ENCODE data around the gene KREMEN1. TPM values are rescaled to one million over a fixed set of nuclear protein-coding genes. Genes with fewer than 3 reads are reported as not detected.
"Not testable (repeated sequence)": the region's sequence is repeated elsewhere in the genome, so short reads cannot be mapped to it uniquely, and the experiment has no call there.

Gene KREMEN1
- total and polyA plus RNA-seq, 5 donors from 2014 or later, result 0.10 TPM; not detected in 4

- DNase-seq, result no peak
- no peaks in the 10 kb centered on the region for H3K4me1 ChIP-seq (ENCODE audit: control insufficient read depth, insufficient read depth, low read length, poor library complexity, severe bottlenecking)
- Mint-ChIP-seq H3K27me3 (peaks cover 30% of the 10 kb centered on the region), H3K27ac (no peak overlapping the region), H3K4me3 (no peak overlapping the region), H3K4me1 (no peaks in the 10 kb centered on the region), H3K9me3 (peaks cover 0 to 3% (median 2%) of the 10 kb centered on the region in 7 donors), H3K36me3 (no peaks in the 10 kb centered on the region)
- no peaks in the 10 kb centered on the region for H3K27me3 ChIP-seq (ENCODE audit: control insufficient read depth, insufficient read depth, low read length)
- no peak for ATAC-seq (ENCODE audit: low read depth in 2 of 2)
- no peaks in the 10 kb centered on the region for H3K36me3 ChIP-seq (ENCODE audit: control insufficient read depth, insufficient read depth, low read length)
- H3K4me3 ChIP-seq (ENCODE audit: low read depth, low read length), result no peak overlapping the region
- H3K27ac ChIP-seq (ENCODE audit: insufficient read depth, low read length, poor library complexity, severe bottlenecking), result no peak overlapping the region
- no peaks in the 10 kb centered on the region for H3K9me3 ChIP-seq (ENCODE audit: control insufficient read depth in 2 of 2, low read length in 2 of 2)
Measured at GRCh38 chr22:29112681-29113080, 39.8 kb downstream of the KREMEN1 start.

DNA sequence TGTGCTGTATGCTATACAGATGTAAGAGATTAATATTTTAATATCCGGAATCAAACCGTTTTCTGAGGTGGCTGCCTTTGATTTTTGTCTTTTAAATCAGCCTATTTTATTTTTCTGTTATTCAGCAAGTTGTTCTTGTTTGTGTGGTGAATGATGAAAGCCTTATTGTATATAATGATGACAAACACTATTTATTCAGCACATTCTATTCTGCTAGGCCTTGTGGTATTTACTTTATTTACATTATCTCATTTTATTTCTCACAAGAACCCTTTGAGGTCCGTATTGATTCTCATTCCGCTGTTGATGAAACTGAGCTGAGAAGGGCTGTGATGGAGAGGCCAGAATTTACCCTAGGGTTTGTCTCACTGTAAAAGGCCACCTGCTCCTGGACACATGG, 40.5 kb downstream of the KREMEN1 start:
- Histone ChIP-seq H3K27ac (ENCODE audit: insufficient read depth, low read length, poor library complexity, severe bottlenecking) (no peak overlapping the region), H3K27me3 (ENCODE audit: control insufficient read depth, insufficient read depth, low read length) (peaks cover 3% of the 10 kb centered on the region), H3K4me3 (ENCODE audit: low read depth, low read length) (no peak overlapping the region), H3K9me3 (ENCODE audit: control insufficient read depth in 2 of 2, low read length in 2 of 2) (no peaks in the 10 kb centered on the region), H3K36me3 (ENCODE audit: control insufficient read depth, insufficient read depth, low read length) (no peaks in the 10 kb centered on the region), H3K4me1 (ENCODE audit: control insufficient read depth, insufficient read depth, low read length, poor library complexity, severe bottlenecking) (no peaks in the 10 kb centered on the region)
- peaks cover 0 to 6% (median 2%) of the 10 kb centered on the region in 7 donors for H3K9me3 Mint-ChIP-seq
- H3K4me1 Mint-ChIP-seq, result no peaks in the 10 kb centered on the region
- DNase-seq (no peak), ATAC-seq (ENCODE audit: low read depth in 2 of 2) (no peak)
- no peak overlapping the region for H3K4me3 Mint-ChIP-seq
- H3K27me3 Mint-ChIP-seq, result peaks cover 27% of the 10 kb centered on the region
- H3K27ac Mint-ChIP-seq, result no peak overlapping the region
- no peaks in the 10 kb centered on the region for H3K36me3 Mint-ChIP-seq

DNA sequence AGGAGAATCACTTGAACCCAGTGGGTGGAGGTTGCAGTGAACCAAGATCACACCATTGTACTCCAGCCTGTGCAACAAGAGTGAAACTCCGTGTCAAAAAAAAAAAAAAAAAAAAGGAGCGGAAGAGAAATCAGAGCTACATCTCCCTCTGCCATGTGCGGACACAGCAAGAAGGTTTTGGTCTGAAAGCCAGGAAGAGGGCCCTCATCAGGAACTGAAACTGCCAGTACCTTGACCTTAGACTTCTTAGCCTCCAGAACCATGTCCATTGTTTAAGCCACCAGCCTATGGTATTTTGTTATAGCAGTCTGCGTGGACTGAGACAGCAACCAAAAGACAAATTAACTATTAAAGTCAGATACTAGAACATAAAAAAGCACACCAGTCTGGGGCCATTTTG, 41.6 kb downstream of the KREMEN1 start:
- no peak overlapping the region for H3K4me3 ChIP-seq (ENCODE audit: low read depth, low read length)
- no peak overlapping the region for H3K27ac ChIP-seq (ENCODE audit: insufficient read depth, low read length, poor library complexity, severe bottlenecking)
- DNase-seq, result no peak
- Mint-ChIP-seq H3K4me1 (no peaks in the 10 kb centered on the region), H3K36me3 (no peaks in the 10 kb centered on the region), H3K27ac (no peak overlapping the region), H3K9me3 (peaks cover 0 to 6% (median 2%) of the 10 kb centered on the region in 7 donors), H3K27me3 (peaks cover 25% of the 10 kb centered on the region), H3K4me3 (no peak overlapping the region)
- peaks cover 4% of the 10 kb centered on the region for H3K27me3 ChIP-seq (ENCODE audit: control insufficient read depth, insufficient read depth, low read length)
- ATAC-seq (ENCODE audit: low read depth in 2 of 2), result no peak
- no peaks in the 10 kb centered on the region for H3K4me1 ChIP-seq (ENCODE audit: control insufficient read depth, insufficient read depth, low read length, poor library complexity, severe bottlenecking)
- H3K36me3 ChIP-seq (ENCODE audit: control insufficient read depth, insufficient read depth, low read length), result no peaks in the 10 kb centered on the region
- H3K9me3 ChIP-seq (ENCODE audit: control insufficient read depth in 2 of 2, low read length in 2 of 2), result no peaks in the 10 kb centered on the region

DNA sequence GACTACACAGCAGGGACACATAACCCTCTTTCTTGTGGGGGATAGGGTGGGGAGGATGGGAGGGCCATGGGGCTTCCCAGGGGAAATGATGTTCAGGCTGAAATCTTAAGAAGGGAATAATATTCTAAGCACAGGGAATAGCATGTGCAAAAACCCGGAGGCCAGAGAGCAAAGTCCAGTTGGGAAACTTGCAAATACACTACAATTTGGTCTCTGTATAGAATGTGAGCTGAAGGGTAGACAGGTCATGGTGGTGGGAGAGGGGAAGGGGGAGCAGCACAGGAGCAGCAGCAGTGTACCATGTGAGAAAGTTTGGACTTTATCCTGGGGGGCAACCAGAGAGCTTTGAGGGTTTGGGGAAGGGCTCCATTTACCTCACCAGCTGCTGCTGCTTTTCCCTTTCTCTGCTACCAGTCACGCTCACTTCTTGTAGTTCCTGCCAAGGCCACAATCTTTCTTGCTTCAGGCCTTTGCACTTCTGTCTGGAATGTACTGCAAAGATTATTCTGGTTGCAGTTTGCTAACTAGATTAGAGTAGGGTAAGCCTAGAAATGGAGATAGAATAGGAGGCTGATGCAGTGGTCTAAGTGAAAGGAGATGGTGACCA, 43.0 kb downstream of the KREMEN1 start:
- Histone ChIP-seq H3K27ac (ENCODE audit: insufficient read depth, low read length, poor library complexity, severe bottlenecking) (no peak overlapping the region), H3K27me3 (ENCODE audit: control insufficient read depth, insufficient read depth, low read length) (peaks cover 4% of the 10 kb centered on the region), H3K9me3 (ENCODE audit: control insufficient read depth in 2 of 2, low read length in 2 of 2) (no peaks in the 10 kb centered on the region), H3K4me3 (ENCODE audit: low read depth, low read length) (no peak overlapping the region), H3K36me3 (ENCODE audit: control insufficient read depth, insufficient read depth, low read length) (no peaks in the 10 kb centered on the region), H3K4me1 (ENCODE audit: control insufficient read depth, insufficient read depth, low read length, poor library complexity, severe bottlenecking) (no peaks in the 10 kb centered on the region)
- no peak for ATAC-seq (ENCODE audit: low read depth in 2 of 2)
- H3K4me3 Mint-ChIP-seq, result no peak overlapping the region
- H3K9me3 Mint-ChIP-seq, result peaks cover 2 to 10% (median 3%) of the 10 kb centered on the region in 7 donors
- no peak overlapping the region for H3K27ac Mint-ChIP-seq
- DNase-seq, result no peak
- H3K27me3 Mint-ChIP-seq, result peaks cover 26% of the 10 kb centered on the region
- peaks cover 4% of the 10 kb centered on the region for H3K36me3 Mint-ChIP-seq
- H3K4me1 Mint-ChIP-seq, result no peaks in the 10 kb centered on the region

DNA sequence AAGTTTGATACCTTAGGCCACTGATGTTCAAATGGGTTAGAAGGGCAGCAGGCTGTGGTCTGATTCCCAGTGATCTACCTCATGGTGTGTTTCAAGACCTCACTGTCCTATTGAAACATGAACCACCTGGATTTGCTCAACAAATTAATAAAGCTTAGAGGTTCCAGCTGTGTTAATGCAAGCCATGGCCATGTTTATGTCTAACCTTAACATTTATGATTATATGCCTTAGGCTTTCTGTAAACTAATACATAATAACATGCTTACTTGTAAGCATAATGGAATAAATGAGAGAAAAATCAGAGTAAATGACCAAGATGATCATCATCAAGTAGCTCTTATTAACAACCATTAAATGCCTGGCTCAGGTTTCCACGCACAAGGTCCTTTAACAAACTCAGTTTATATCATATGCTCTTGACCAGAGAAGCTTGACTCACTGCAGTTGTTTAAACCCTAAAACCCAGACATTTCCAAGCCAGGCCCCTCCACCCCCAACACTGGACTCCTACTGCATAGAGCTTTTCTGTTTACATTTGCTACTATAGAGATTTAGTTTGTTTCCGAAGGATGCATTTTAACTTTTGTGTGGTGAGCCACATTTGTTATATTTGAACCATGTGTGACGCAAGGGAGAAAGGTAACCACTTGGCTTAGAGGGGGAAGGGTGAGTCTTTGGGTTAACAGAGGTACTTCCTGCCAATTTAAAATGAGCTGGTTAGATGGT, 43.7 kb downstream of the KREMEN1 start:
- Mint-ChIP-seq H3K4me3 (no peak overlapping the region), H3K4me1 (no peaks in the 10 kb centered on the region), H3K36me3 (peaks cover 4% of the 10 kb centered on the region), H3K27me3 (peaks cover 26% of the 10 kb centered on the region), H3K27ac (no peak overlapping the region), H3K9me3 (peaks cover 2 to 10% (median 3%) of the 10 kb centered on the region in 7 donors)
- Histone ChIP-seq H3K27me3 (ENCODE audit: control insufficient read depth, insufficient read depth, low read length) (peaks cover 4% of the 10 kb centered on the region), H3K36me3 (ENCODE audit: control insufficient read depth, insufficient read depth, low read length) (no peaks in the 10 kb centered on the region), H3K4me3 (ENCODE audit: low read depth, low read length) (no peak overlapping the region), H3K4me1 (ENCODE audit: control insufficient read depth, insufficient read depth, low read length, poor library complexity, severe bottlenecking) (no peaks in the 10 kb centered on the region), H3K27ac (ENCODE audit: insufficient read depth, low read length, poor library complexity, severe bottlenecking) (no peak overlapping the region), H3K9me3 (ENCODE audit: control insufficient read depth in 2 of 2, low read length in 2 of 2) (no peaks in the 10 kb centered on the region)
- ATAC-seq (ENCODE audit: low read depth in 2 of 2) (no peak), DNase-seq (no peak)

- no peaks in the 10 kb centered on the region for H3K9me3 ChIP-seq (ENCODE audit: control insufficient read depth in 2 of 2, low read length in 2 of 2)
- no peaks in the 10 kb centered on the region for H3K4me1 ChIP-seq (ENCODE audit: control insufficient read depth, insufficient read depth, low read length, poor library complexity, severe bottlenecking)
- no peak for ATAC-seq (ENCODE audit: low read depth in 2 of 2)
- no peaks in the 10 kb centered on the region for H3K36me3 ChIP-seq (ENCODE audit: control insufficient read depth, insufficient read depth, low read length)
- H3K27ac ChIP-seq (ENCODE audit: insufficient read depth, low read length, poor library complexity, severe bottlenecking), result no peak overlapping the region
- H3K36me3 Mint-ChIP-seq, result peaks cover 4% of the 10 kb centered on the region
- peaks cover 6% of the 10 kb centered on the region for H3K27me3 ChIP-seq (ENCODE audit: control insufficient read depth, insufficient read depth, low read length)
- H3K27ac Mint-ChIP-seq, result no peak overlapping the region
- H3K27me3 Mint-ChIP-seq, result peaks cover 32% of the 10 kb centered on the region
- no peak for DNase-seq
- no peak overlapping the region for H3K4me3 ChIP-seq (ENCODE audit: low read depth, low read length)
- H3K9me3 Mint-ChIP-seq, result peaks cover 2 to 10% (median 3%) of the 10 kb centered on the region in 7 donors
- H3K4me3 Mint-ChIP-seq, result no peak overlapping the region
- H3K4me1 Mint-ChIP-seq, result no peaks in the 10 kb centered on the region
Measured at GRCh38 chr22:29117799-29118477, 45.1 kb downstream of the KREMEN1 start.

GRCh38 chr22:29120098-29120912, 47.5 kb downstream of the KREMEN1 start:
- not testable (repeated sequence) for H3K36me3 Mint-ChIP-seq; H3K27me3 ChIP-seq (ENCODE audit: control insufficient read depth, insufficient read depth, low read length); H3K27ac ChIP-seq (ENCODE audit: insufficient read depth, low read length, poor library complexity, severe bottlenecking); H3K4me3 ChIP-seq (ENCODE audit: low read depth, low read length); H3K9me3 Mint-ChIP-seq; ATAC-seq (ENCODE audit: low read depth in 2 of 2); H3K4me1 ChIP-seq (ENCODE audit: control insufficient read depth, insufficient read depth, low read length, poor library complexity, severe bottlenecking); H3K36me3 ChIP-seq (ENCODE audit: control insufficient read depth, insufficient read depth, low read length); H3K4me3 Mint-ChIP-seq; H3K9me3 ChIP-seq (ENCODE audit: control insufficient read depth in 2 of 2, low read length in 2 of 2); H3K4me1 Mint-ChIP-seq
- Mint-ChIP-seq H3K27me3 (peaks cover 17% of the 10 kb centered on the region), H3K27ac (peak overlapping the region in 1 of 3 donors; percentile 28)
- peak in 2 of 3 donors; percentile 3 to 10 for DNase-seq
